Measurements from ENCODE around the gene SH3GL1. TPM values are rescaled to one million over a fixed set of nuclear protein-coding genes. Genes with fewer than 3 reads are reported as not detected.

SH3GL1 gene
- total RNA-seq, result 87.2 and 97.9 TPM in 2 replicates
- 92.6 and 92.8 TPM in 2 replicates for polyA plus RNA-seq

GRCh38 chr19:4400135-4400936, at the start of gene SH3GL1:
TSS of gene SH3GL1 (minus strand) at chr19:4400547. CDS start at chr19:4400368, 179 bp downstream.
- TF ChIP-seq CTCF (IDR thresholded peaks at IDR 0.05; ENCODE audit: low read depth, low read length), result peak; percentile 89
- Histone ChIP-seq H3K4me3 (peak within 1 kb of the TSS; percentile 100), H3K27me3 (no peaks in the 10 kb centered on the region), H3K27ac (peak within 1 kb of the TSS; percentile 95), H3K9me3 (ENCODE audit: low read depth) (no peaks in the 10 kb centered on the region), H3K36me3 (no peaks in the 10 kb centered on the region), H3K4me1 (ENCODE audit: low read depth) (peaks cover 6% of the 10 kb centered on the region)
- DNase-seq (ENCODE audit: low read depth in 1 of 2, low spot score in 1 of 2), result peak; percentile 96 to 97

GRCh38 chr19:4449639-4450028, 49.3 kb upstream of the SH3GL1 start:
- DNase-seq (ENCODE audit: low read depth in 1 of 2, low spot score in 1 of 2), result no peak
- Histone ChIP-seq H3K27ac (no peak overlapping the region), H3K27me3 (no peaks in the 10 kb centered on the region), H3K36me3 (peaks cover 51% of the 10 kb centered on the region), H3K9me3 (ENCODE audit: low read depth) (no peaks in the 10 kb centered on the region), H3K4me3 (no peak overlapping the region), H3K4me1 (ENCODE audit: low read depth) (no peaks in the 10 kb centered on the region)
- no peak for TF ChIP-seq CTCF (IDR thresholded peaks at IDR 0.05; ENCODE audit: low read depth, low read length)

- Histone ChIP-seq H3K36me3 (peaks cover 51% of the 10 kb centered on the region), H3K4me3 (no peak overlapping the region), H3K9me3 (ENCODE audit: low read depth) (no peaks in the 10 kb centered on the region), H3K4me1 (ENCODE audit: low read depth) (no peaks in the 10 kb centered on the region), H3K27ac (no peak overlapping the region), H3K27me3 (no peaks in the 10 kb centered on the region)
- TF ChIP-seq CTCF (IDR thresholded peaks at IDR 0.05; ENCODE audit: low read depth, low read length), result no peak
- DNase-seq (ENCODE audit: low read depth in 1 of 2, low spot score in 1 of 2), result no peak
These were observed 48.8 kb upstream of the SH3GL1 start for GRCh38 chr19:4449022-4449638.

GRCh38 chr19:4448147-4448985, 48.0 kb upstream of the SH3GL1 start:
- no peak for TF ChIP-seq CTCF (IDR thresholded peaks at IDR 0.05; ENCODE audit: low read depth, low read length)
- no peak overlapping the region for H3K27ac ChIP-seq
- no peak overlapping the region for H3K4me3 ChIP-seq
- no peaks in the 10 kb centered on the region for H3K9me3 ChIP-seq (ENCODE audit: low read depth)
- peaks cover 43% of the 10 kb centered on the region for H3K36me3 ChIP-seq
- no peak for DNase-seq (ENCODE audit: low read depth in 1 of 2, low spot score in 1 of 2)
- H3K27me3 ChIP-seq, result no peaks in the 10 kb centered on the region
- H3K4me1 ChIP-seq (ENCODE audit: low read depth), result no peaks in the 10 kb centered on the region

GRCh38 chr19:4447327-4448146, 47.2 kb upstream of the SH3GL1 start:
- Histone ChIP-seq H3K27me3 (no peaks in the 10 kb centered on the region), H3K36me3 (peaks cover 35% of the 10 kb centered on the region), H3K9me3 (ENCODE audit: low read depth) (no peaks in the 10 kb centered on the region), H3K4me3 (no peak overlapping the region), H3K27ac (no peak overlapping the region), H3K4me1 (ENCODE audit: low read depth) (no peaks in the 10 kb centered on the region)
- no peak for DNase-seq (ENCODE audit: low read depth in 1 of 2, low spot score in 1 of 2)
- no peak for TF ChIP-seq CTCF (IDR thresholded peaks at IDR 0.05; ENCODE audit: low read depth, low read length)

Measured in cardiac muscle cell (in vitro differentiated cells and primary cell).